Measurements from ENCODE around the gene IFT81. TPM values are rescaled to one million over a fixed set of nuclear protein-coding genes. Genes with fewer than 3 reads are reported as not detected.

IFT81 gene
- total and polyA plus RNA-seq, 2 of the 13 experiments (the other 11 are each of a cell fraction or from before 2014, with no cell fraction given), result 4.2 to 13.0 TPM

- no peak for TF ChIP-seq ZBTB26 (CRISPR knock-in tag; IDR thresholded peaks at IDR 0.05; ENCODE audit: borderline replicate concordance)
- no peak for TF ChIP-seq IRF2 (CRISPR knock-in tag; IDR thresholded peaks at IDR 0.05)
- TF ChIP-seq ETV5 (CRISPR knock-in tag; IDR thresholded peaks at IDR 0.05; ENCODE audit: borderline replicate concordance), result no peak; the same call in 1 of the 2 replicates
- no peak for TF ChIP-seq RFX5 (IDR thresholded peaks at IDR 0.05; ENCODE audit: low read depth, low read length)
- no peak for TF ChIP-seq FOXA3 (CRISPR knock-in tag; IDR thresholded peaks at IDR 0.05)
- no peak for TF ChIP-seq BRF2 (CRISPR knock-in tag; IDR thresholded peaks at IDR 0.05)
- TF ChIP-seq ZNF740 (CRISPR knock-in tag; IDR thresholded peaks at IDR 0.05), result no peak
- no peak for TF ChIP-seq ZNF335 (CRISPR knock-in tag; IDR thresholded peaks at IDR 0.05)
- no peak for TF ChIP-seq HMGXB3 (CRISPR knock-in tag; IDR thresholded peaks at IDR 0.05; ENCODE audit: borderline replicate concordance)
- no peak for TF ChIP-seq ZFP62 (CRISPR knock-in tag; IDR thresholded peaks at IDR 0.05)
- TF ChIP-seq ZNF382 (CRISPR knock-in tag; IDR thresholded peaks at IDR 0.05; ENCODE audit: borderline replicate concordance), result no peak
- no peak for TF ChIP-seq GABPA (IDR thresholded peaks at IDR 0.05; ENCODE audit: low read depth, low read length)
- peak; percentile 55; the same call in 1 of the 2 replicates for TF ChIP-seq GABPA (CRISPR knock-in tag; IDR thresholded peaks at IDR 0.05; ENCODE audit: low read depth)
- TF ChIP-seq SIN3B (IDR thresholded peaks at IDR 0.05; ENCODE audit: low read length), result no peak
- peak; percentile 54 for TF ChIP-seq ELF3 (CRISPR knock-in tag; IDR thresholded peaks at IDR 0.05)
- no peak for TF ChIP-seq ZBED4 (CRISPR knock-in tag; IDR thresholded peaks at IDR 0.05; ENCODE audit: borderline replicate concordance)
- TF ChIP-seq ZNF720 (CRISPR knock-in tag; IDR thresholded peaks at IDR 0.05), result no peak
- no peak for TF ChIP-seq ZFP1 (CRISPR knock-in tag; IDR thresholded peaks at IDR 0.05)
- no peak for TF ChIP-seq ATM (IDR thresholded peaks at IDR 0.05; ENCODE audit: borderline replicate concordance)
- no peak for TF ChIP-seq ZNF761 (CRISPR knock-in tag; conservative IDR thresholded peaks at IDR 0.05)
- TF ChIP-seq MIER3 (CRISPR knock-in tag; IDR thresholded peaks at IDR 0.05; ENCODE audit: borderline replicate concordance), result no peak
- TF ChIP-seq ZNF891 (CRISPR knock-in tag; IDR thresholded peaks at IDR 0.05), result no peak
Observed at GRCh38 chr12:110102255-110102654, 21.9 kb upstream of the IFT81 start (continued).

Measured in HepG2 (cell line).